ENCODE measurements around the gene SREBF1.

DNA sequence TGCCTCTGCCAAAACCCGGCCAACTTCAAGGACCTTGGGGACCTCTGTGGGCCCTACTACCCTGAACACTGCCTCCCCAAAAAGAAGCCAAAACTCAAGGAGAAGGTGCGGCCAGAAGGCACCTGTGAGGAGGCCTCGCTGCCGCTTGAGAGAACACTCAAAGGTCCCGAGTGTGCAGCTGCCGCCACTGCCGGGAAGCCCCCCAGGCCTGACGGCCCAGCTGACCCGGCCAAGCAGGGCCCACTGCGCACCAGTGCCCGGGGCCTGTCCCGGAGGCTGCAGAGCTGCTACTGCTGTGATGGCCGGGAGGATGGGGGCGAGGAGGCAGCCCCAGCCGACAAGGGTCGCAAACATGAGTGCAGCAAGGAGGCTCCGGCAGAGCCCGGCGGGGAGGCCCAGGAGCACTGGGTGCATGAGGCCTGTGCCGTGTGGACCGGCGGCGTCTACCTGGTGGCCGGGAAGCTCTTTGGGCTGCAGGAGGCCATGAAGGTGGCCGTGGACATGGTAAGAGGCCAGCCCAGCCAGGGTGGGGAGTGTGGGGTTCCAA lies 38.7 kb downstream of the SREBF1 start:
- TF ChIP-seq POLR2A (IDR thresholded peaks at IDR 0.05; ENCODE audit: low read length): no peak
- TF ChIP-seq GATA1 (IDR thresholded peaks at IDR 0.05; ENCODE audit: low read depth, low read length): no peak

All from erythroblast (primary cell).